ENCODE data around the gene OR5H1.
"Not testable (repeated sequence)": the region's sequence is repeated elsewhere in the genome, so short reads cannot be mapped to it uniquely, and the experiment has no call there.

Gene OR5H1

GRCh38 chr3:98130421-98130820, at the start of gene OR5H1:
OR5H1 (plus strand) TSS chr3:98130721; CDS start chr3:98132698, 1,977 bp downstream.
- no peak for DNase-seq (ENCODE audit: low spot score)

- no peak for DNase-seq (ENCODE audit: low spot score)
These were observed 43.6 kb upstream of the OR5H1 start, which contains the start of gene OR5AC2 for GRCh38 chr3:98086873-98087272. OR5AC2 (plus strand) TSS chr3:98087173; CDS start chr3:98087173, 0 bp downstream.

GRCh38 chr3:98095882-98096281, 34.6 kb upstream of the OR5H1 start:
- no peak for DNase-seq (ENCODE audit: low spot score)

- DNase-seq (ENCODE audit: low spot score) = no peak
These were observed 30.7 kb upstream of the OR5H1 start for GRCh38 chr3:98099848-98100247.

- DNase-seq (ENCODE audit: low spot score) = no peak
These were observed 22.4 kb upstream of the OR5H1 start for GRCh38 chr3:98108162-98108561.

GRCh38 chr3:98109807-98110549, 20.5 kb upstream of the OR5H1 start:
- DNase-seq (ENCODE audit: low spot score) = peak; percentile 9

- DNase-seq (ENCODE audit: low spot score) = no peak
These were observed 20.0 kb upstream of the OR5H1 start for GRCh38 chr3:98110550-98110908.

GRCh38 chr3:98114264-98114663, 16.3 kb upstream of the OR5H1 start:
- DNase-seq (ENCODE audit: low spot score) = no peak

- DNase-seq (ENCODE audit: low spot score) = no peak
These were observed 14.8 kb upstream of the OR5H1 start for GRCh38 chr3:98115717-98116116.

- no peak for DNase-seq (ENCODE audit: low spot score)
These were observed 6.1 kb downstream of the OR5H1 start for GRCh38 chr3:98136631-98137030.

GRCh38 chr3:98137826-98138557, 7.5 kb downstream of the OR5H1 start:
- not testable (repeated sequence) for DNase-seq (ENCODE audit: low spot score)

- DNase-seq (ENCODE audit: low spot score) = no peak
These were observed 10.0 kb downstream of the OR5H1 start for GRCh38 chr3:98140531-98140930.

GRCh38 chr3:98147179-98147578, 16.7 kb downstream of the OR5H1 start, which contains the start of gene OR5H14:
OR5H14 (plus strand) TSS chr3:98147479; CDS start chr3:98149386, 1,907 bp downstream.
- no peak for DNase-seq (ENCODE audit: low spot score)

- DNase-seq (ENCODE audit: low spot score) = no peak
These were observed 18.2 kb downstream of the OR5H1 start for GRCh38 chr3:98148751-98149150.

GRCh38 chr3:98149456-98149855, 18.9 kb downstream of the OR5H1 start:
- not testable (repeated sequence) for DNase-seq (ENCODE audit: low spot score)

GRCh38 chr3:98151241-98151640, 20.7 kb downstream of the OR5H1 start:
- DNase-seq (ENCODE audit: low spot score) = no peak

- DNase-seq (ENCODE audit: low spot score) = no peak
These were observed 35.9 kb downstream of the OR5H1 start, which contains the start of gene OR5H15 for GRCh38 chr3:98166396-98166795. OR5H15 (plus strand) TSS chr3:98166696; CDS start chr3:98168700, 2,004 bp downstream.

- no peak for DNase-seq (ENCODE audit: low spot score)
These were observed 40.5 kb downstream of the OR5H1 start for GRCh38 chr3:98171071-98171470.

- no peak for DNase-seq (ENCODE audit: low spot score)
These were observed 42.1 kb downstream of the OR5H1 start for GRCh38 chr3:98172621-98173020.

GRCh38 chr3:98180319-98180890, 49.9 kb downstream of the OR5H1 start:
- DNase-seq (ENCODE audit: low spot score) = no peak

GRCh38 chr3:98182196-98182595, 51.7 kb downstream of the OR5H1 start:
- DNase-seq (ENCODE audit: low spot score) = peak; percentile 23

GRCh38 chr3:98185180-98185579, 54.7 kb downstream of the OR5H1 start:
- DNase-seq (ENCODE audit: low spot score) = peak; percentile 12
